WERI-Rb-1 (cell line): Measurements from ENCODE around the gene PIGM.
A peak's percentile ranks its signal among the peaks of the same experiment; 100 is the strongest.

Source experiments
- DNase-seq: peaks from one replicate; pipeline ENCODE4 v3.0.0-alpha.2; 2020
- H3K27ac ChIP-seq: fragments of 250-450 bp; sonication (Bioruptor Pico); 2 replicates; pipeline ENCODE4 v1.5.1; 2020; ENCODE audit warnings: mild to moderate bottlenecking, moderate library complexity
- H3K27me3 ChIP-seq: fragments of 250-450 bp; sonication (Bioruptor Pico); 2 replicates; pipeline ENCODE4 v1.5.1; 2021; ENCODE audit warnings: mild to moderate bottlenecking, low read depth, moderate library complexity; ENCODE audit not compliant: insufficient read depth, severe bottlenecking
- H3K36me3 ChIP-seq: fragments of 250-450 bp; sonication (Bioruptor Pico); 2 replicates; pipeline ENCODE4 v1.5.1; 2020; ENCODE audit warnings: mild to moderate bottlenecking, moderate library complexity
- H3K4me3 ChIP-seq: 2 replicates; pipeline ENCODE4 v1.5.1; 2011; ENCODE audit warnings: low read depth, mild to moderate bottlenecking, control low read depth, low read length
- H3K9me3 ChIP-seq: fragments of 250-450 bp; sonication (Bioruptor Pico); 2 replicates; pipeline ENCODE4 v1.5.1; 2021; ENCODE audit warnings: mild to moderate bottlenecking, moderate library complexity; ENCODE audit not compliant: severe bottlenecking
- TF ChIP-seq, protein P1 (sequence below): IDR thresholded peaks from 2 replicates; pipeline ENCODE4 v1.5.1; 2011; ENCODE audit warnings: low read depth, mild to moderate bottlenecking, control low read depth, inconsistent platforms, low read length

Gene PIGM

GRCh38 chr1:159979257-159979656 lies 52.5 kb downstream of the PIGM start:
- H3K36me3 ChIP-seq, result no peaks in the 10 kb centered on the region
- H3K27ac ChIP-seq, result no peak overlapping the region
- peaks cover 8% of the 10 kb centered on the region for H3K9me3 ChIP-seq
- no peak overlapping the region for H3K4me3 ChIP-seq
- TF ChIP-seq, protein P1, sequence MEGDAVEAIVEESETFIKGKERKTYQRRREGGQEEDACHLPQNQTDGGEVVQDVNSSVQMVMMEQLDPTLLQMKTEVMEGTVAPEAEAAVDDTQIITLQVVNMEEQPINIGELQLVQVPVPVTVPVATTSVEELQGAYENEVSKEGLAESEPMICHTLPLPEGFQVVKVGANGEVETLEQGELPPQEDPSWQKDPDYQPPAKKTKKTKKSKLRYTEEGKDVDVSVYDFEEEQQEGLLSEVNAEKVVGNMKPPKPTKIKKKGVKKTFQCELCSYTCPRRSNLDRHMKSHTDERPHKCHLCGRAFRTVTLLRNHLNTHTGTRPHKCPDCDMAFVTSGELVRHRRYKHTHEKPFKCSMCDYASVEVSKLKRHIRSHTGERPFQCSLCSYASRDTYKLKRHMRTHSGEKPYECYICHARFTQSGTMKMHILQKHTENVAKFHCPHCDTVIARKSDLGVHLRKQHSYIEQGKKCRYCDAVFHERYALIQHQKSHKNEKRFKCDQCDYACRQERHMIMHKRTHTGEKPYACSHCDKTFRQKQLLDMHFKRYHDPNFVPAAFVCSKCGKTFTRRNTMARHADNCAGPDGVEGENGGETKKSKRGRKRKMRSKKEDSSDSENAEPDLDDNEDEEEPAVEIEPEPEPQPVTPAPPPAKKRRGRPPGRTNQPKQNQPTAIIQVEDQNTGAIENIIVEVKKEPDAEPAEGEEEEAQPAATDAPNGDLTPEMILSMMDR, result no peak
- no peaks in the 10 kb centered on the region for H3K27me3 ChIP-seq
- DNase-seq, result no peak

- H3K4me3 ChIP-seq, result no peak overlapping the region
- peaks cover 8% of the 10 kb centered on the region for H3K9me3 ChIP-seq
- no peak overlapping the region for H3K27ac ChIP-seq
- H3K36me3 ChIP-seq, result no peaks in the 10 kb centered on the region
- TF ChIP-seq, protein P1, result no peak
- H3K27me3 ChIP-seq, result no peaks in the 10 kb centered on the region
- DNase-seq, result peak; percentile 2
Measured at GRCh38 chr1:159978107-159978398, 53.7 kb downstream of the PIGM start.

DNA sequence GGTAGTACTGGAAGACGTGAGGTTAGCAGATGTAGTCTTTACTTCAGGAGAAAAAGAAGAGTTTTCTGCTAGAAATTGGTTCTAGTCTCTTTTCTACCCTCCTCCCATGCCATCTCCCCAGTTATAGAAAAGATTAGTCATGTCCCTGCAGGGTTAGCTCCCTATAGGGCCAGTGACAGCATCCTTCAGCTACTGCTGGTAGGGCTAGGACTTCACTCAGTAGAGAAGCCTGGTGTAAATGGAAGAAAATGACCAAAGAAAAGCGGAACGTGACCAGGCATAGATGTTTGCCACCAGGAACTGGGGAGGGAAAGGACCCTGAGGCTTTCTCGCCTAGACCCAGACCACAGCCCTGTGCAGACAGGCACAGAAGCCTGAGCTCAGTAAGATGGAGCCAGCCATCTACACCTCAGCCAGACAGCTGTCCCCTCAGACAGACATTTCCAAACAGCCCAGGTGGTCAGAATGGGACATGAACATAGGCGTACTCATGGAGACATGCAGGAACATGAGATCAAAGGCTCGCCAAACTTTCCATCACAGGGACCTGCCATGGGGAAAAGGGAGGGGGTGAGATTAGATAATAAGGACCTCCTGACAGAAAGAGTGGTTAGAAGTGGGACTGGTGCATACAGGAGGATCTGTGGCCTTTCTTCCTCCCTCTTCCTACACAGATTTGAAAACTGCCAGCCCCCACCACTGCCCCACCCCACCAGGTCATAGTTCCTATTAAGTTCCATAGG lies 54.3 kb downstream of the PIGM start:
- TF ChIP-seq, protein P1, result no peak
- peak; percentile 6 for DNase-seq
- Histone ChIP-seq H3K27ac (no peak overlapping the region), H3K9me3 (peaks cover 8% of the 10 kb centered on the region), H3K27me3 (no peaks in the 10 kb centered on the region), H3K36me3 (no peaks in the 10 kb centered on the region), H3K4me3 (no peak overlapping the region)
